ENCODE data around the gene CCDC124.
"Not testable (repeated sequence)": the region's sequence is repeated elsewhere in the genome, so short reads cannot be mapped to it uniquely, and the experiment has no call there.

Gene CCDC124

DNA sequence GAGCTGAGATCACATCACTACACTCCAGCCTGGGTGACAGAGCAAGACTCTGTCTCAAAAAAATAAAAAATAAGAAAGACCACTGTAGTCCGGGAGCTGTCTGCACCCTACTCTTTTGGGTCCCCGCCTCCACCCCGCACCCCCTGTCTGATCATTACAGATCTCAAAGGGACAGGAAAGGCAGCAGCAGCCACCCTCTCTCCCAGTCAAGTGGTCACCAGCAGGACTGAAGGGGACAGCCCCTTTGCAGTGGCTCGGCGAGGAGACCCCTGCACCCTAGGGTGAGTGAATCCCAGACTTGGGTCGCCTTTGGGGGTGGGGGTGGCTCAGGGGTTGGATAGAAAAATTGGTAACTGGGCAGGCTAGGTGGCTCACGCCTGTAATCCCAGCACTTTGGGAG, 21.6 kb downstream of the CCDC124 start:
- DNase-seq = no peak

DNA sequence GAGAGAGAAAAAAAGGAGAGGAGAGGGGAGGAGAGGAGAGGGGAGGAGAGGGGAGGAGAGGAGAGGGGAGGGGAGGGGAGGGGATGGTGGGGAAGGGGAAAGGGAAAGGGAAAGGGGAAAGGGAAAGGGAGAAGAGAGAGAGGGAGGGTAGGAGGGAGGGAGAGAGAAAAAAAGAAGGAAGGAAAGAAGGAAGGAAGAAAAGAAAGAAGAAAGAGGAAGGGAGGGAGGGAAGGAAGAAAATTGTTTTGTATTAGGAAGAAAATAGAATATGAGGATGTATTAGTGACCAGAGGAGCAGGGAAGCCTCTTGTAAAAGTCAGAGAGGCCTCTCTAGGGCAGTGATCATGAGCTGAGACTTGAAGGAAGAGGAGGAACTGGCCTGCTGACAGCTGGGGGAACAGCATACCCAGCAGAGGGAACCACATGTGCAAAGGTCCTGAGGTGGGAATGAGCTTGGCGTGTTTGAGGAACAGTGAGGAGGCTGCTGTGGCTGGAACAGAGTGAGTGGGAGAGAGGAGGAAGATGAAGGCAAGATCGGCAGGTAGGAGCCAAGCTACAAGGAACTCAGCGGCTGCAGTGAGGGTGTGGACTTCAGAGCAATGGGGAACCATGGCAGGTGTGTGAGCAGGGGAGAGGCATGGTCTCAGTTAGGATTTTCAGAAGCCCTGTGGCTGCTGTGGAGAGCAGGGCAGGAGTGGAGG, 24.5 kb downstream of the CCDC124 start:
- DNase-seq = no peak

- no peak for DNase-seq
Observed at GRCh38 chr19:17957885-17958284, 25.1 kb downstream of the CCDC124 start.

DNA sequence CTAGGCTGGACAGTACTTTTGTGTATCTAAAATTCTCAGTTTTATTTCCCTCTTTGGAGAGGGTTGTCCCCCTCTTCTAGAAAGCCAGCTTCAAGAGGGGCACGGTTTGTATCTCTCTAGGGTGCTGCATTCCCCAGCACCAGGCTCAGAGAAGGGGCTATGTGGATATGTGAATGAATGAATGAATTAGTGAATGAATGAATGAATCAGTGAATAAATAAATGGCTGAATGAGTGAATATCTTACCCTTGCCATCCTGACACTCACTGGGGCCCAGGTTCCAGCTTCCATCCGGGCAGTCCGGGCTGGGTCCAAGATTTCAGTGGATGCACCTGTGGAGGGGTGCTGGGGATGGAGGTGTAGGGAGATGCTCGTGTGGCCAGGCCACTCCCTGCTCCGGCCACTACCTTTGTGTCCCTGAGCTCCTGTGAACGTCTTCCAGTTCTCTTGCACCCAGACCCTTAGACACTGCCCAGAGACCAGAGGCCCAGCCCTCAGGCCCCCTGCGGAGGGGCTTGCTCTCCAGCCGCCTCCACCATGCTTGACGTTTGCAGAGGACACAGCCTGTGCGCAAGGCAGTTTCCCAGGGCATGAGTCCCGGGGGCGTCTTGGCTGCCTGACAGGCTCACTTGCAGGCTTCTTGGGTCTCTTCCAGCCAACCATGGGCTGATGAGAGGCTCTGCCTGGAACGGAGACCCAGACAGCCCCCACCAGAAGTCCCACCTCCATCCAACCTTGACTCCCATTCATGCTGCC, 31.3 kb downstream of the CCDC124 start:
- DNase-seq = no peak

- DNase-seq = no peak
Observed at GRCh38 chr19:17965370-17966128, 32.7 kb downstream of the CCDC124 start.

- DNase-seq = no peak
Observed at GRCh38 chr19:17966129-17966483, 33.3 kb downstream of the CCDC124 start.

- DNase-seq = no peak
Observed at GRCh38 chr19:17966550-17967256, 33.9 kb downstream of the CCDC124 start, which contains the start of gene KCNN1. TSS of gene KCNN1 (plus strand) at chr19:17967107. CDS start at chr19:17973889, 6,782 bp downstream.

- no peak for DNase-seq
Observed at GRCh38 chr19:17967257-17968051, 34.6 kb downstream of the CCDC124 start.

- no peak for DNase-seq
Observed at GRCh38 chr19:17968362-17968761, 35.5 kb downstream of the CCDC124 start.

- DNase-seq = no peak
Observed at GRCh38 chr19:17969096-17969792, 36.4 kb downstream of the CCDC124 start.

DNA sequence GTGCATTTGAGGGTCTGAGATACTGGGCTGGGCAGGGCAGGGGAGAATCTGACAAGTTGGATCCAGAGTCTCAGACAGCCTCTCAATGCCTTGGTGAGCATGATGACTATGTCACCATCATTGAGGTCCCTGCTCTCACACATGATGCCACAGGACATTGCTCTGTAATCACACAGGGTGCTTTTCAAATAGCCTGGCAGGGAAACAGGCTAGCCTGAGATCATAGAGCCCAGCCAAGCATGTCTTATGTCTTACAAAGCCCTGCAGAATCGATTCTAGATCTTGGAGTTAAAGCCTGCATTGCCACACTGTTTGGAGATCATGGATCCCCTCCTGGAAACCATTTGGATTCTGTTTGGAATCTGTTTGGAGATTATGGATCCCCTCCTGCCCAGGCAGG, 39.4 kb downstream of the CCDC124 start:
- DNase-seq = no peak

DNA sequence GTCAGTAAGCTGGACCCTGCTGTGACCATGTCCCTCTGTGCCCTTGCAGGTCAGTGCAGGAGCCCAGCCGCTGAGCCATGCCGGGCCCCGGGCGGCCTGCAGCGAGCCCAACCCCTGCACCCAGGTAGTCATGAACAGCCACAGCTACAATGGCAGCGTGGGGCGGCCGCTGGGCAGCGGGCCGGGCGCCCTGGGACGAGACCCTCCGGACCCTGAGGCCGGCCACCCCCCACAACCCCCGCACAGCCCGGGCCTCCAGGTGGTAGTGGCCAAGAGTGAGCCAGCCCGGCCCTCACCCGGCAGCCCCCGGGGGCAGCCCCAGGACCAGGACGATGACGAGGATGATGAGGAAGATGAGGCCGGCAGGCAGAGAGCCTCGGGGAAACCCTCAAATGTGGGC, 40.9 kb downstream of the CCDC124 start:
- DNase-seq = no peak

- no peak for DNase-seq
Observed at GRCh38 chr19:17974551-17974950, 41.7 kb downstream of the CCDC124 start.

DNA sequence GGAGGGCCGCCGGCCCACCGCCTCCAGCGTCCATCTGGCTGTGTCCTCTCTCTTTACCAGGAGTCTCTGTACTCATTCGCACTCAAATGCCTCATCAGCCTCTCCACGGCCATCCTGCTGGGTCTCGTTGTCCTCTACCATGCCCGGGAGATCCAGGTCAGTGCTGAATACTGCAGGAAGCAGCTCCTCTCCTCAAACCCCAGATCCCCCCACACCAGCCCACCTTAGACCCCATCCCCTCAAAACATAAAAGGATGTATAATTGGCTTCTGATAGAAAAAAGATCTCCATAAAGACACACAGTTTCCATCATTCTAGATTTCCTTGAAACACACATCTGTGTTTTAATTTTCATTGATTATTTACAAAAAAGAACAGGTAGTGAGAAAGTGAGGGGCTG, 42.2 kb downstream of the CCDC124 start:
- no peak for DNase-seq

DNA sequence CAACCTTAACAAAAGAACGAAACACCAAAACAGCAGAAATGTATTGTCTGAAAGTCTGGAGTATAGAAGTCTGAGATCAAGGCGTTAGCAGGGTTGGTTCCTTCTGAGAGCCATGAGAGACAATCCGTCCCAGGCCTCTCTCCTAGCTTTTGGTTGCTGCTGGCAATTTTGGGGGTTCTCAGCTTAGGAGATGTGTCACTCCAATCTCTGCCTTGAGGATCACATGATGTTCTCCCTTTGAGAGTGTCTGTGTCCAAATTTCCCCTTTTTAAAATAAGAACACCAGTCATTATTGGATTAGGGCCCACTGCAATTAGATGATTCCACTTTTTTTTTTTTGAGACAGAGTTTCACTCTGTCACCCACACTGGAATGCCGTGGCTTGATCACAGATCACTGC, 44.2 kb downstream of the CCDC124 start:
- DNase-seq = no peak

DNA sequence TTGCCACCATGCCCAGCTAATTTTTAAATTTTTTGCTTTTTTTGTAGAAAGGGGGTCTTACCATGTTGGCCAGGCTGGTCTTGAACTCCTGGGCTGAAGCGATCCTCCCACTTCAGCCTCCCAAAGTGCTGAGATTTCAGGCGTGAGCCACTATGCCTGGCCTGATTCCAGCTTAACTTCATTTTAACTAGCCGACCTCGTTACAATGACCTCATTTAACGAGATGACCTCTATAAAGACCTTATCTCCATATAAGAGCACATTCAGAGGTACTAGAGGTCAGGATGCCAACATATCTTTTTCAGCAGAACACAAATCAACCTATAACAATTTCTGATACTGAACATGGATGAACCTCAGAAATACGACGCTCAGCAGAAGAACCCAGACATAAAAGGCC, 44.7 kb downstream of the CCDC124 start:
- DNase-seq = no peak

DNA sequence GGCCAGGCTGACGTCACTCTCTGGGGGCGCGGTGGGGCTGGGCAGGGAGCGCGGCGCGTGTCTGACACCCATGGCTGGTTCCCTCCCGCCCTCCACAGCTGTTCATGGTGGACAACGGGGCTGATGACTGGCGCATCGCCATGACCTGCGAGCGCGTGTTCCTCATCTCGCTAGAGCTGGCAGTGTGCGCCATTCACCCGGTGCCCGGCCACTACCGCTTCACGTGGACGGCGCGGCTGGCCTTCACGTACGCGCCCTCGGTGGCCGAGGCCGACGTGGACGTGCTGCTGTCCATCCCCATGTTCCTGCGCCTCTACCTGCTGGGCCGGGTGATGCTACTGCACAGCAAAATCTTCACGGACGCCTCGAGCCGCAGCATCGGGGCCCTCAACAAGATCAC, 48.8 kb downstream of the CCDC124 start:
- no peak for DNase-seq

- no peak for DNase-seq
Observed at GRCh38 chr19:17982430-17982829, 49.6 kb downstream of the CCDC124 start.

DNA sequence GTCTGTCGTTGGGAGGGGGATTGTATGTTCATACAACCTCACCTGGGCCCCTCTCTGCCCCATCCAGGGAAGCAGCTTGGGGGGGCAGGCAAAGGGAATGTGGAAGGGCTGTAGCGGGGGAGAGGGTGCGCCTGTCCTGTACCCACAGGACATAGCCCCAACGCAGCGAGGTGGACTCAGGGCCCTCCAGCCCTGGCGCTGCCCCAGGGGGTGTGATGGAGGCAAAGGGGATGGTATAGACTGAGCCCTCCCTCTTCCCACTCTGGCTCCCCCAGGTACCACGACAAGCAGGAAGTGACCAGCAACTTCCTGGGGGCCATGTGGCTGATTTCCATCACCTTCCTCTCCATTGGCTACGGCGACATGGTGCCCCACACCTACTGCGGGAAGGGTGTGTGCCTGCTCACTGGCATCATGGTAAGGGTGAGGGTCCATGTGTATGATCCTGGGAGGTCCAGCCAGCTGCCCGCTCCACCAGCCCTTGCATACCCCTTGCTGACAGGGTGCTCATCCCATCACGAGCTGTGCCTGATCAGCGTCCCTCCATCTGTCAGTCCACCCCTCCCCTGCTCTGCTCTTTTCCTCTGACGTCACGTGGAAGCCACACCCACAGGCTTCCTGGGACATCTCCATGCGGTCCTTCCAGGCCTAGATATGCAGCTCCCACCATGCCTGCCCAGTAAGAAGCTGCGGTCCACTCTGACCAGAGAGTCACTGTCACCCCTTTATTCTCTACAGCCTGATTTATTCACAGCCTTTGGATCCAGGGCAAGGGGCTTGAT, 52.4 kb downstream of the CCDC124 start:
- no peak for DNase-seq

DNA sequence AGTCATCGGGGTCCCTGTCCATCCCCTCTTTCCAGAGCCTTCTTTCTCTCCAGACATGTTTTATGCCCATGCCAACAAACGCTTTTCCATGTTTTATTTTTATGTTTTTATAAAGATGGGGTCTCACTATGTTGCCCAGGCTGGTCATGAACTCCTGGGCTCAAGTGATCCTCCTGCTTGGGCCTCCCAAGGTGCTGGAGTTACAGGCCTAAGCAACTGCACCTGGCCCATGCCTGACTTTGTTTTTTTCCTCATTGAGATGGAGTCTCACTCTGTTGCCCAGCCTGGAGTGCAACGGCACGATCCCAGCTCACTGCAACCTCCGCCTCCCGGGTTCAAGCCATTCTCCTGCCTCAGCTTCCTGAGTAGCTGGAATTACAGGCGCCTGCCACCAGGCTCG, 53.8 kb downstream of the CCDC124 start:
- DNase-seq = not testable (repeated sequence)

GRCh38 chr19:17988161-17988560, 55.3 kb downstream of the CCDC124 start:
- no peak for DNase-seq
